HG02970 (cell line): ENCODE data around the gene HSCB.
"Not testable (repeated sequence)": the region's sequence is repeated elsewhere in the genome, so short reads cannot be mapped to it uniquely, and the experiment has no call there.

Experiments
- ATAC-seq: cut with Tn5 transposase; IDR thresholded peaks from one replicate; pipeline ENCODE4 v1.9.1; 2021; ENCODE audit warnings: mild to moderate bottlenecking, moderate library complexity, moderate number of reproducible peaks; ENCODE audit not compliant: unreplicated experiment, low FRiP score

The HSCB gene, protein sequence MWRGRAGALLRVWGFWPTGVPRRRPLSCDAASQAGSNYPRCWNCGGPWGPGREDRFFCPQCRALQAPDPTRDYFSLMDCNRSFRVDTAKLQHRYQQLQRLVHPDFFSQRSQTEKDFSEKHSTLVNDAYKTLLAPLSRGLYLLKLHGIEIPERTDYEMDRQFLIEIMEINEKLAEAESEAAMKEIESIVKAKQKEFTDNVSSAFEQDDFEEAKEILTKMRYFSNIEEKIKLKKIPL

DNA sequence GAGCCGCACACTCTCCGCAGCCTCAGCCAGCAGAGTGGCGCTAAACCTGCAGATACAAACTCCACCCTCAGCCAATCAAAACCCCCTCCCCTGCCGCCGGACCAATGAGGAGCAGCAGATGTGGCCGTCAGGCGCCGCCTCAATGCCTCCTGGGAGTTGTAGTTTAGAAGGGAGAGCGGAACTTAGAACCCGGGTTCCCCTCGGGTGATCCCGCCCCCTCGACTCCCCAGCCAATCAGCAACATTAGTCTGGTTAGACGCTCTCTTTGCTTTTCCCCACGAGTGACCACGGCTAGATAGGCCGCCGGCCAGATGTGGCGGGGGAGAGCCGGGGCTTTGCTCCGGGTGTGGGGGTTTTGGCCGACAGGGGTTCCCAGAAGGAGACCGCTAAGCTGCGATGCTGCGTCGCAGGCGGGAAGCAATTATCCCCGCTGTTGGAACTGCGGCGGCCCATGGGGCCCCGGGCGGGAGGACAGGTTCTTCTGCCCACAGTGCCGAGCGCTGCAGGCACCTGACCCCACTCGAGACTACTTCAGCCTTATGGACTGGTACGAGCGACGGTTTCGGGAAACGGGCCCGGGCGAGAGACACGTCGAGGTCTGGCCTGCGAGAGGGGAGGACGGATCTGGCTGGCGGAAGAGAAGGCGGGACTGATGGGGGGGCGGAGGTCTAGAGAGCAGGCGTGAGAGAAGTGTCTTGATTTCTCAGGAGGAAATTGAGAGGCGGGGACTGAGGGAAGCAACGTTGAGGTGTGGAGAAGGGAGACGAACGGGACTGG, at the start of gene HSCB, which contains the start of gene CHEK2:
Gene HSCB (plus strand): TSS at position 255 of the 777 bp plus-strand sequence. CDS start 57 bp downstream, at position 312.
Gene CHEK2 (minus strand): TSS at position 36 of the 777 bp plus-strand sequence. CDS start 7,099 bp downstream, outside the sequence.
- ATAC-seq: peak; percentile 93

DNA sequence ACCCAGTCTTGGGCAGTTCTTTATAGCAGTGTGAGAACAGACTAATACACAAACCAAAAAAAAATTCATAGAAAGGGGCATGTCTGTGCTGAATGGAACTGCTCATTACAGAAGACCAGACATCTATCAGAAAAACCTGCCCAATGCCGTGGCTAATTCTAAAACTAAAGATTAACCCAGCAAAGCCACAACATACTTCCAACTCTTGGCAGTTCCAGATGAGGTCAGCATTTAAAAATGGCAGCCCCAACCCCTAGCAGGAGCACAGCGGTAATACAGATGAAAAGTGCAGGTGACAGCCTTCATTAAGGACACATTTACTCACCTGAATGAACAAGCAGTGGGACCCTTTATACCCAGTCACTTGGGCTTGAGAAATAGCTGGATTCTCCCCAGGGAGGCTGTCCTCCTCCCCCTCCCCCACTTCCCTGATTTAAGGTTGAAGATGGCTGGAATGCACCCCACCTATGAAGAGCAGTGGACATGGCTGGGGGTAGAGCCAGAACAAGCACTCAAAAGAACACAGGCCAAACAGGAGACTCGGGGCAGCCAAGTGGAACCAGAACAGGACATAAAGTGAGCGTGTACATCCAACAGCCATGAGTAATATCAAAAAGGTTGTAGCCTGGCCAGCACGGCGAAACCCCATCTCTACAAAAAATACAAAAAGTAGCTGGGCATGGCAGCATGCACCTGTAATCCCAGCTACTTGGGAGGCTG, 48.6 kb upstream of the HSCB start:
- ATAC-seq: not testable (repeated sequence)

DNA sequence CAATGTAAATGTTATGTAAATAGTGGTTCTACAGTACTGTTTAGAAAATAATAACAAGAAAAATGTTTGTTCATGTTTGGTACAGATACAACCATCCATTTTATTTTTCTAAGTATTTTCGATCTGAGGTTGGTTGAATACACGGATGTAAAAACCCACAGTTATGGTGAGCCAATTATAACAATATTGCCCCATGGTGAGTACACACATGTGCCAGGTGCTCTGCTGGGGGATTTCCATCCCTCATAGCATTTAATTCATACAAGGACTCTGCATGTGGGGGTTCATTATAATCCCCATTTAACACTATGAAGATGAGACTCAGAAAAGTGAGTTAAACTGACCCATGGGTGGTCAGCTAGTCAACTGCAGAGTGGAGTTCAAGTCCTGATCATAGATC, 38.9 kb upstream of the HSCB start:
- no peak for ATAC-seq

DNA sequence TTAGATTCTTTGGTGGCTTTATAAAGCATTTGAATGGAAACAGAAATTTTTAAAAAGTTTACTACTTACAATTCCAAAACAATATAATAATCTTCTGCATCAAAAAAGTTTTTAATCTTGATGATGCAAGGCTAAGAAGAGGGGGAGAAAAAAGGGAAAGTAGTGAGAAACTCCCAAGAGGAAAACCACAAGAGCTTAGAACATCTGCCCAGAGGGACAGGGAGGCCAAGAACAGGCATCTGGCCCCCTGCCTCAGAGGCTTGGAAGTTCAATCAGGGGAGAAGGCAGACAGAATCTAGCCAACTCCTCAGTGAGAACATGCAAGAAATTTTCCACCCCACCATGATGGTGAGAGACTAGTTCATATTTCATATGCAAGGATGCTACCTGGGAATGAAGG, 38.4 kb upstream of the HSCB start:
- ATAC-seq: no peak

DNA sequence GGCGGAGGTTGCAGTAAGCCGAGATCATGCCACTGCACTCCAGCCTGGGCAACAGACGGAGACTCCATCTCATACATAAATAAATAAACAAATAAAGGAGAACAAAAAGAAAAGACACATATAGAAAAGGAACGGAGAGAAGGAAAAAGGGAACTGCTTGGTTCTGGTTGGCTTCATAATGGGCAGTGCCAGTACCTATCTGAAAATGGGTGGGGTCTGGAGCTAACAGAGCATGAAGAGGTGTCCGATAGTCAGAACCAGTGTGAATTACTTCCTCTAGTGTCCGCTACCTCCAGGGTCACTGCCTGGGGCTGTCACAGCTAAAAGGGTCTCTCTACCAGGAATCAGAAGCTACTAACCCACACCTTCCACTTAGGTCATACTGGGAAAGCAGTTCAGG, 35.0 kb upstream of the HSCB start:
- no peak for ATAC-seq

DNA sequence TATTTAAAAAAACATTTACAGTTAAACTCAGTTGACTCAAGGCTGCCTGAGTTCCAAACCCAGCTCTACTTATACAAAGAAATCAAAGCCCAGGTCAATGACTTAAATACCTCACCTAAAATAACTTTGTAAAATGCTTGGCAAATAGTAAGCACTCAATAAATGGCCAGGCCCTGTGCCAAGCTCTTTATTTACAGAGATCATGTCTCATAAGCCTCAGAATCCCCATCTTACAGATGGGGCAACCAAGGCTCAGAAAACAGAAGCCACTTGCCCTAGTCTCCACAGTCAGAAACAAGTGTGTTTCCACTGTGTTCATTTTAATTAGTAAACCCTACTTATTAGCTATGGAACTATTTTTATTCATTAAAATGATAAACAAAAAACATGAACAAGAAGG, 31.7 kb upstream of the HSCB start:
- ATAC-seq: no peak

DNA sequence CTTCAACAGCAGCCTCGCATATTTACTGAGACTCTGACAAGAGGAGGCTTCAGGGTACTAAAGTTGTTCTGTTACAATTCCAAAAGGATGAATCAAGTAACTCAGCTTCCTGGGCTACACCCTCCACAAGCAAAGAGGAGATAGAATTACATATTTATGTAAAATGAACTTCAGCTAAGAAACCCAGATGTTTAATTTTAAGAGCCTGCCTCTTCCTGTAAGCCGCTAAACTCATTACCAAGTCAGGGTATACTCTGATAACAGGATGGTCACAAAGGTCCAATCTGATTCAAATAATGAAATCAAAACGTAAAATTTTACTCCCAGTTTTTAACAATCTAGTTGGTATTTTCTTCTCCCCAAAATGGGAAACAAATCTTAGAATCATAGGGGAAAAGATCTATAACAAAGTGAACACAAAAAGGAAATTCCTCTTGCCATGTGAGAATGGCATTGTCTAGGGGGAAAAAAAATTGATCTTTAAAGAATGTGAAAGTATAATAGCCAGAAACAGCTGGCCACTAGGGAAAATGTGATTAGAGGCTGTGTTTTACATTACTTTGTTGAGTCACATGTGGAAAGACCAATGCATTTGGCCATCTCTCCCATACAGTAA, 31.2 kb upstream of the HSCB start:
- no peak for ATAC-seq

DNA sequence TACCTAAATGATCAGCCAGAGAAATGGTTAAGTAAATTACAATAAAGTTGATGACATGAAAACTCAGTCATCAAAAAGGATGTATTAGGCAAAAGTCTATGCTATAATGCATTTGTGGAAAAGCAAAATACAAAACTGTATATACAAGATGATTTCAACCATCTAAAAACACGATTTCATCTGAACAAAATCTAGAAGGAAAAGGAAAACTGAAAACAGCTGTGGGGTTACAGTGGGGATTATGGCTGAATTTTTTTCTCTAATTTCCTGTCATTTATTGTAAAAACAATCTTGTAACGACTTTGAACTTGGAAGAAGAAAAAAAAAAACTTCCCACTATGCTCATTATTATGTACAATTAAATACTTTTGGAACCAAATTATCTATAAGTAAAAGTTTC, 30.5 kb upstream of the HSCB start:
- ATAC-seq: no peak

DNA sequence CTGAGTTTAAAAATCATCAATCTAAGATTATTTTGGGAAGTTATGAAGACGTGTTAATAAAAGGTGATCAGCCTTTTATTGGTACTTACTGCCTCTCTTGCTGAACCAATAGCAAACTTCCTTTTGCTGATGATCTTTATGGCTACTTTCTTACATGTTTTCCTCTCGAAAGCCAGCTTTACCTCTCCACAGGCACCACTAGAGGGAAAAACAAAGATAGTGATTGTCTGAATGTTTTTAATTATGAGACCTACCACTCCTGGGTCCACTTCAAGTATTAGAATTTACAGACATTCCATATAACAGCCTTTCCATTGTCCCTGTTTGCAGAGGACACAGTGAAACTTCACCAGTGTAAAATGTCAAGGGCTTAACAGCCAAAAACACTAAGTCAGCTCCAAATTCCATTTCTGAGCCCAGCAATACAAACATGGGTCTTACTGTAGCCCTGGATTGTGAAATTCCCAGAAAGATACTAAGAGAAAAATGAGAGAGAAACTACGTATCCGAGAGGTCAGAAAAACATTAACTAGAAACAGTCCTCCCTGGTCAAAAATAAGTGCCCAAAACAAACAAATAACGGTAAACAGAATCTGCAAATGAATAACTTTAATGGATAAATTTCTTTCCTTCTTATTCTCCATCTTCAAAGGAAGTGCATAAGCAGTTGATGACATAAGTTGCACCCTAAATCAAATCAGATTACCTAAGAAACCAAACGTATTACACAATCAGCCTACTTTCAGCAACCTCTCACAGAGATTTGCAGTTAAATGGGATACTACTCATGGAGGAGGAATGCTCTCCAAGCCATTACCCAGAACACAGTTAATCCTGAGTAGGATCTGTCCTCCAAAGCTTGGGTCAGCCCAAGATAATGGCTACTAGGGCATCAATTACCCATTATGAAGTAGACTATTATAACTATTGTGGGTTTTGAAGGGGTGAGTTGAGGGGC, 29.7 kb upstream of the HSCB start:
- ATAC-seq: no peak

DNA sequence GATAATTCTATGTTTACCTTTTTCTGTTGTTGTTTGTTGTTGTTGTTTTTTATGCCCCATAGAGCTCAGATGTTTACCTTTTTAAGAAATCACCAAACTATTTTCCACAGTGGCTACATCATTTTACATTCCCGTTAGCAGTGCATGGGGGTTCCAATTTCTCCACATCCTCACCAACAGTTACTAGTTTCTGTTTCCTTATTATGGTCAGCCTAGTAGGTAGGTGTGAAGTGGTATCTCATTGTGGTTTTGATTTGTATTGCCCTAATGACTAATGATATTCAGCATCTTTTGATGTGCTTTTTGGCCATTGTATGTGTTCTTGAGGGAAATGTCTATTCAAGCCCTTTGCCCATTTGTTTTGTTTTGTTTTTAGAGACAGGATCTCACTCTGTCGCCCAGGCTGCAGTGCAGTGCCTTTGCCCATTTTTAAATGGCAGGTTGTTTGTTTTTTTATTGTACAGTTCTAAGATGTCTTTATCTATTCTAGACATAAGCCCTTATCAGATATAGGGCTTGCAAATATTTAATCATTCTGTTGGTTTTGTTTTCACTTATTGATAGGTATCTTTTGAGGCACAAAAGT, 27.7 kb upstream of the HSCB start:
- no peak for ATAC-seq

DNA sequence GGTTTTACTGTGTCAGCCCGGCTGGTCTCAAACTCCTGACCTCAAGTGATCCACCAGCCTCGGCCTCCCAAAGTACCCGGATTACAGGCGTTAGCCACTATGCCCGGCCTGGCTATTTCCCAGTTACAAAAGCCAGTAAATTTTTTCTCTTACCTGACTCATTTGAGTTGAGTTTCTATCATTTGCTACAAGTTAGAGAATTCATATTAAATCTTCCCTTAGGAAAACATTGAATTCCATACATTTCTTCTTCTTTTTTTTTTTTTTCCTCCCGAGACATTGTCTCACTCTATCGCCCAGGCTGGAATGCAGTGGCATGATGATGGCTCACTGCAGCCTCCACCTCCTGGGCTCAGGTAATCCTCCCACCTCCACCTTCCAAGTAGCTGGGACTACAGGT, 26.2 kb upstream of the HSCB start:
- ATAC-seq: no peak

DNA sequence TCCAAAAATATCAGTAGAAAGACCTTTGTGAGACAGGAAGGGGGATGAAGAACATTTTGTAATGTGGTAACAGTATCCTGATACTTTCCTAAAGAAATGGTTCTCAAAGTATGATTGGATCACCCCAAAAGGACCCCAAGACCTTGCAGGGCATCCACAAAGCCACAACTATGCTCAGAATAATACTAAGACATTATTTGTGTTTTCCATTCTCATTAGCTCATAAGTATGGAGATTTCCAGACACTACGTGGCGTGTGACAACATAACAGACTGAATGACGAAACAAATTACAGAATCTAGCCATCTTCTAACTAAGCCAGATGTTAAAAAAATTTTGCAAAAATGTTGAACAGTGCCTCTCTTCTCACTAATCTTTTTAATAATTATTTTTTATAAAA, 25.2 kb upstream of the HSCB start:
- ATAC-seq: no peak

DNA sequence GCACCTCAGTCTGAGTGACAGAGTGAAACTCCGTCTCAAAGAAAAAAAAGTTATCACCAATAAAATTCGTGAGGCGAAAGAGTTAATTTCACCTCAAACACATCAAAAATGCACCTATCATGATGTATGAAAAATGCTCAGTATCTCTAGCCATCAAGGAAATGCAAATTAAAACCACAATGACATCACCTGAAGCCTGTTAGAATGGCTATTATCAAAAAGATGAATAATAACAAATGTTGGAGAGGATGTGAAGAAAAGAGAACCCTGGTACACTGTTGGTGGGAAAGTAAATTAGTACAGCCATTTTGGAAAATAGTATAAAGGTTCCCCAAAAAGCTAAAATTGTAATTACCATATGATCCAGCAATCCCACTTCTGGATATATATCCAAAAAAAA, 23.8 kb upstream of the HSCB start:
- no peak for ATAC-seq

DNA sequence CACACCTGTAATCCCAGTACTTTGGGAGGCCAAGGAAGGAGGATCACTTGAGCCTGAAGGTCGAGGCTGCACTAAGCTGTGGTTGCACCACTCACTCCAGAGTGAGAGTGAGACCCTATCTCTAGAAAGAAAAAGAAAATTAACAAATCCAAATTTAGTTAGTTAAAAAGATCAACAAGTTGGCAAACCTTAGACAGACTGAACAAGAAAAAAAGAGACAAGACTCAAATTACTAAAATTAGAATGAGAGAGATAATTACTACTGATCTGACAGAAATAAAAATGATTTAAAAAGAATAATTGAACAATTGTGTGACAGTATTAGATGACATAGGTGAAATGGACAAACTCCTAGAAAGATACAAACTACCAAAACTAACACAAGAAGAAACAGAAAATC, 13.8 kb upstream of the HSCB start:
- no peak for ATAC-seq

DNA sequence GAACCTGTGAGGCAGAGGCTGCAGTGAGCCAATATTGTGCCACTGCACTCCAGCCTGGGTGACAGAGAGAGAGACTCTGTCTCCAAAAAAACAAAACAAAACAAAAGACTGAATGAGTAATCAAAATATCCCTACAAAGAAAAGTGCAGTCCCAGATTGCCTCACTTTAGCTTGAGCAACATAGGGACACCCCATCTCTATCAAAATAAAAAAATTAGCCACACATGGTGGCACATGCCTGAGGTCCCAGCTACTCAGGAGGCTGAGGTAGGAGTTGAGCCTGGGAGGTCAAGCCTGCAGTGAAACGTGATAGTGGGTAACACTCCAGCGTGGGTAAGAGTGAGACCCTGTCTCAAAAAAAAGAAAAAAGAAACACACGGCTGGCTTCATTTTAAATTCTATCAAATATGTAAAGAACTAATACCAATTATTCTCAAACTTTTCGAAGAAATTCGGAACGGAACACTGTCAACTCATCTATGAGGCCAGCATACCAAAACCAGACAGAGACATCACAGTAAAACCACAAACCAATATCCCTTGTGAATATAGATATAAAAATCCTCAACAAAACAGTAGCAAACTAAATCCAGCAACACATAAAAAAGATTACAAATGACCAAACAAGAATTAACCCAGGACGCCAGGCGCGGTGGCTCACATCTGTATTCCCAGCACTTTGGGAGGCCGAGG, 13.1 kb upstream of the HSCB start:
- ATAC-seq: no peak

DNA sequence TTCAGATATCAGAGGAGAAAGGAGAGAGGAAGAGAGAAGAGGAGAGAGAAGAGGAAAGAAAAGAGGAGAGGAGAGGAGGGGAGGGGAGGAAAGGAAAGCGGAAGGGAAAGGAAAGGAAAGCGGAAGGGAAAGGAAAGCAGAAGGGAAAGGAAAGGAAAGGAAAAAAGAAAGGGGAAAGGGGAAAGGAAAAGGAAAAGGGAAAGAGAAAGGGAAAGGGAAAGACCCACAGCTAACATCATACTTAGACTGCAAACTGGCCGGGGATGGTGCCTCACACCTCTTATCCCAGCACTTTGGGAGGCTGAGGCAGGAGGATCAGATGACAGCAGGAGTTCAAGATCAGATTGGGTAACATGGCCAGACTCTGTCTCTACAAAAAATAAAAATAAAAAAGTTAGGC, 11.7 kb upstream of the HSCB start:
- no peak for ATAC-seq

DNA sequence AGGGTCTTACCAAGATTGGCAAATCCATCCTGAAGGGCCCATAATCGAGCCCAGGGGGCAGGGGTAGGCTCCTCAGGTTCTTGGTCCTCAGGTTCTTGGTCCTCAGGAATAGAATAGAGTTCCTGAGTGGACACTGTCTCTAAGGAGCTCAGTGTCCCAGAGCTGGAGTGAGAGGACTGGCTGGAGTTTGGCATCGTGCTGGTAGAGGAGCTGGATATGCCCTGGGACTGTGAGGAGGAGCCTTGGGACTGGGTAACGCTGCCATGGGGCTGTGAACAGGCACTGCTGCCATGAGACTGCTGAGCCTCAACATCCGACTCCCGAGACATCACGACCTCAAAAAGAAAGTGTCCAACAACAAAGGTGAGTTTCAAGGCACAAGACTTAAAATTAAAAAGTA, 7.4 kb upstream of the HSCB start:
- no peak for ATAC-seq

DNA sequence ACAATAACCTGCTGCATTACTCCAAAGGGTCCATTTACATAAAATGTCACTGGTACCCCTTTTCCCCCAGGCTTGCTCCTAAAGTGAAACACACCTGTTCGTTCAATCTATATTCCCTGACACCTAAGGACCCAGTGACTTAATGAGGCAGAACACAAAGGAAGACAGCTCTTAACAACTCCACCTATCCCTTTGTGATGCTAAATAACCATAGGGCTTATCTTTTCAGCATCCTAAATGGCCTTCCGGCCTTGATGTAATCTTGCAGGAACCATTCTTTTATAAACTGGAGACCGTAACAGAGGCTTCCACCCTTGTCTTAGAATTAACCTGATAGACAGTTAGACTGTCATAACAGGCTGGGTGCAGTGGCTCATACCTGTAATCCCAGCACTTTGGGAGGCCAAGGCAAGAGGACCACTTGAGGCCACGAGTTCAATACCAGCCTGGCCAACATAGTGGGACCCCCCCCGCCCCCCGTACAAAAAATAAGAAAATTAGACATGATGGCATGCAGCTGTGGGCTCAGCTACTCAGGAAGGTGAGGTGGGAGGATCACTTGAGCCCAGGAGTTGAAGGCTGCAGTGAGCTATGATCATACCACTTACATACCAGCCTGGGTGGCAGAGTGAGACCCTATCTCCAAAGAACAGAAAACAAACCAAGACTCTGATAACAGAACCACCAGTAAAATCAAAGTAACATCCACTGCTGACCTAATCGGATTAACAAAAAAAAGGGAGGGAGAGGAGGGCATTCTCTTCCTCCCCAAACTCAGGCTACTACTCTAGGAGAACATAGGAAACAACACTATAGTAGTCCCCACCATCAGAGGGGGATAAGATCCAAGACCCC, 5.3 kb upstream of the HSCB start:
- ATAC-seq: no peak
